Ishikawa (cell line): Measurements from ENCODE around the gene OPCML.

Experiments
- CEBPB ChIP-seq: IDR thresholded peaks from 2 replicates; pipeline ENCODE4 v1.6.1; 2012
- CREB1 ChIP-seq: IDR thresholded peaks from 2 replicates; pipeline ENCODE4 v1.6.1; 2012; ENCODE audit warnings: low read depth
- EGR1 ChIP-seq: IDR thresholded peaks from 2 replicates; pipeline ENCODE4 v1.6.1; 2012
- EP300 ChIP-seq: IDR thresholded peaks from 2 replicates; pipeline ENCODE4 v1.6.1; 2012; ENCODE audit warnings: borderline replicate concordance
- FOXM1 ChIP-seq: IDR thresholded peaks from 2 replicates; pipeline ENCODE4 v1.6.1; 2012; ENCODE audit warnings: low read depth, borderline replicate concordance
- NFIC ChIP-seq: IDR thresholded peaks from 2 replicates; pipeline ENCODE4 v1.6.1; 2012
- RAD21 ChIP-seq: IDR thresholded peaks from 2 replicates; pipeline ENCODE4 v1.6.1; 2012; ENCODE audit warnings: low read depth
- REST ChIP-seq: IDR thresholded peaks from 2 replicates; pipeline ENCODE4 v1.6.1; 2012; ENCODE audit warnings: low read depth, mild to moderate bottlenecking
- TAF1 ChIP-seq: IDR thresholded peaks from 2 replicates; pipeline ENCODE4 v1.6.1; 2012; ENCODE audit warnings: low read depth, mild to moderate bottlenecking
- TCF12 ChIP-seq: IDR thresholded peaks from 2 replicates; pipeline ENCODE4 v1.6.1; 2012; ENCODE audit warnings: low read depth
- TEAD4 ChIP-seq: IDR thresholded peaks from 2 replicates; pipeline ENCODE4 v1.6.1; 2012
- YY1 ChIP-seq: IDR thresholded peaks from 2 replicates; pipeline ENCODE4 v1.6.1; 2012; ENCODE audit warnings: low read depth
- ZBTB7A ChIP-seq: IDR thresholded peaks from 2 replicates; pipeline ENCODE4 v1.6.1; 2012; ENCODE audit warnings: low read depth
- TF ChIP-seq, protein P1 (sequence below): IDR thresholded peaks from 2 replicates; pipeline ENCODE4 v1.6.1; 2012
- TF ChIP-seq, protein P2 (sequence below): IDR thresholded peaks from 2 replicates; pipeline ENCODE4 v1.6.1; 2012

The OPCML gene

DNA sequence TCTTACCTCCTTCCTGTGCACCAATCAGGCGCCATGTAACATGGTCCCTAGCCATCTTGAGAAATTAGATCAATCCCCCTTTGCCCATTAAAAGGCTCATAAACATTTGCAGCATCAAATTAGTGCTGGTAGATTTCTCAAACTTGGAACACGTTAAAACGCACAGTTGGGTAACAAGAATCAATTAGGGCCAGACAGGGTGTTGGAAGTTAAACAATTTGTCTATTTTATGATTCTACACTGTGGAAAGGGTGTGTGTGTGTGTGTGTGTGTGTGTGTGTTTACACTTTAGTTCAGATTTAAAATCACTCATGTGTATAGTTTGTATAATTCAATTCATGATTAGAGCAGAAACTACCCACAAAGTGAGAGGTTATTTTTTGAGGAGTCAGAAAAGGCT, 682.0 kb downstream of the OPCML start:
- TF ChIP-seq TCF12 (no peak), CEBPB (no peak), YY1 (no peak), RAD21 (no peak), NFIC (no peak), EP300 (no peak), EGR1 (no peak), TAF1 (no peak), FOXM1 (no peak), TEAD4 (no peak), REST (no peak), ZBTB7A (no peak), CREB1 (no peak)
- TF ChIP-seq, protein P1, sequence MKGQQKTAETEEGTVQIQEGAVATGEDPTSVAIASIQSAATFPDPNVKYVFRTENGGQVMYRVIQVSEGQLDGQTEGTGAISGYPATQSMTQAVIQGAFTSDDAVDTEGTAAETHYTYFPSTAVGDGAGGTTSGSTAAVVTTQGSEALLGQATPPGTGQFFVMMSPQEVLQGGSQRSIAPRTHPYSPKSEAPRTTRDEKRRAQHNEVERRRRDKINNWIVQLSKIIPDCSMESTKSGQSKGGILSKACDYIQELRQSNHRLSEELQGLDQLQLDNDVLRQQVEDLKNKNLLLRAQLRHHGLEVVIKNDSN, result no peak
- TF ChIP-seq, protein P2, sequence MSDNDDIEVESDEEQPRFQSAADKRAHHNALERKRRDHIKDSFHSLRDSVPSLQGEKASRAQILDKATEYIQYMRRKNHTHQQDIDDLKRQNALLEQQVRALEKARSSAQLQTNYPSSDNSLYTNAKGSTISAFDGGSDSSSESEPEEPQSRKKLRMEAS, result no peak

GRCh38 chr11:132848336-132848735, 684.0 kb downstream of the OPCML start:
- no peak for TF ChIP-seq EP300
- TF ChIP-seq TEAD4, result no peak
- TF ChIP-seq RAD21, result no peak
- TF ChIP-seq EGR1, result no peak
- TF ChIP-seq YY1, result no peak
- TF ChIP-seq TCF12, result no peak
- TF ChIP-seq NFIC, result no peak
- TF ChIP-seq CEBPB, result no peak
- TF ChIP-seq FOXM1, result no peak
- TF ChIP-seq TAF1, result no peak
- TF ChIP-seq, protein P2, result no peak

DNA sequence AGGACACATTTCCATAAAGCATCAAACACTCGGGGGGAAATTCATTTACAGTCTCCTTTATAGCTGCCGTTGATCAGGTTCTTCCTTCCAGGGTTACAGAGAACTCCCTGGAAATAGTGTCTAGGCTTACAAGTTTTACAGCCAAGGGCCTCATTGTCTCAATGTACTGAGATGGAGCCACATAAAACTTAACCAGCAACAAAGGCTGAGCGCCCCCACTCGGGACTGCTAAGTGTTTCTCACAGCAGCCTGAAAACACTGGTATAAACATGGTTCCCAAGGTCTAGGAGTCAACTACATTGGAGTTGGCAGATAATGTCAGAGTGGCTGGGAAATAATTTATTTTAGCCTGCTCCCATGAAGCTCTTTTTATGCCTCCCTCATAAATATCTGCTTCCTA, 686.2 kb downstream of the OPCML start:
- TF ChIP-seq FOXM1 (no peak), REST (no peak), RAD21 (no peak), ZBTB7A (no peak), TAF1 (no peak), NFIC (no peak), CEBPB (no peak), EP300 (no peak), YY1 (no peak), TEAD4 (no peak), EGR1 (no peak), CREB1 (no peak), TCF12 (no peak)
- TF ChIP-seq, protein P1, result no peak
- TF ChIP-seq, protein P2, result no peak

DNA sequence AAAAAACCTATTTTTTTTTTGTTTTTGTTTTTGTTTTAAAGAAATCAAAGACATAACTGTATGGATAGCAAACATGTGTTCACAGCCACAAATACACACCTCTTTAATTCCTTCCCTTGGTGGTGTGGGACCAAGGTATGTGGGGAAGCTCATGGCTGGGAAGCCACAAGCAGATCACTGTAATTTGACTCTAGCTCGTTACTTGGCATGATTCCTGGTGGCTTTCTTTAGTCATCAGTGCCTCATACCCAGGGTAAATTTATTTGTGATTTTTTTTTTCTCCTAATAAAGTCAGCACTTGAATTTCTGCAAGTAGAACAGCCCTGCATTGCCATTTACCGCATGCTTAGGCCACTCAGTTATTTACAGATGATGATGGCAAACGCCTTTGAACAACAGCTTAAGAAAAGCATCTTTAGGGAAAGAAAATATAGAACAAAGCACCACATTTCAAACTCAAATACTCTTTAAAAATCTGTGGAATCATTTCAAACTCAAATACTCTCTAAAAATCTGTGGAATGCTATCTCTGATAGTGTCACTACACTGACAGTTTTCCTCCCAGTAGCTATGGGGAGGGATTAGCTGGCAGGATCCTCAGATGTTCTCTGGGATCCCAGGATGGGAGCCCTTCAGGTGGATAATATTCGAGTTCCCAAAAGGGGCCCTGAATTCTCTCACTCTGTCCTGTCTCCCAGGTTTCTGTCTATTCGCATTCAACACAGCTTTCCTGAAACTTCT, 687.2 kb downstream of the OPCML start:
- TF ChIP-seq NFIC (no peak), TAF1 (no peak), EP300 (no peak), CEBPB (no peak), TCF12 (no peak), ZBTB7A (no peak), YY1 (no peak), REST (no peak)
